Measurements from ENCODE around the gene UGT2A1.

- TF ChIP-seq FOSL2 (CRISPR knock-in tag; IDR thresholded peaks at IDR 0.05) (no peak), RXRA (CRISPR knock-in tag; IDR thresholded peaks at IDR 0.05) (no peak), NFATC3 (CRISPR knock-in tag; IDR thresholded peaks at IDR 0.05) (no peak), MYC (CRISPR knock-in tag; IDR thresholded peaks at IDR 0.05; ENCODE audit: borderline replicate concordance) (no peak)
Observed at GRCh38 chr4:69563424-69563823, 89.6 kb downstream of the UGT2A1 start.
